Measurements from ENCODE around the gene ZSCAN5A.

DNA sequence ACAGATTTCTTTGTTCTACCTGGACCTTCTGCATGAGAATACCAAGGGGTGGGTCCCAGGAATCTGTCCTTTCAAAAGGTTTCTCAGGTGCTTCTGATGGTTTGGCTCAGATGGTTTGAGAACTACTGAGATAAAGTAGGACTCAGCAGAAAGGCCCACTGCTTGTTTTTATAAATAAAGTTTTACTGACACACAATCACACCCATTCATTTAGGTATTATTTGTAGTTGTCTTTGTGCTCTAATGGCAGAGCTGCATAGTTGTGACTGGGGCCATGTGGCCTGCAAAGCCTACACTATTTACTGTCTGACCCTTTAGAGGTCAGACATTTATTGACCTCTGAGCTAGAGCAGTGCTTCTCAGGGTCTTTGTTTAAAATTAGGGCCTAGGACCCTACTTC, 24.5 kb downstream of the ZSCAN5A start:
- TF ChIP-seq CTCF (IDR thresholded peaks at IDR 0.05) (no peak), POLR2A (IDR thresholded peaks at IDR 0.05) (no peak)

Data from right lobe of liver (tissue), 4 donors.